ENCODE measurements around the gene BACE1-AS.

DNA sequence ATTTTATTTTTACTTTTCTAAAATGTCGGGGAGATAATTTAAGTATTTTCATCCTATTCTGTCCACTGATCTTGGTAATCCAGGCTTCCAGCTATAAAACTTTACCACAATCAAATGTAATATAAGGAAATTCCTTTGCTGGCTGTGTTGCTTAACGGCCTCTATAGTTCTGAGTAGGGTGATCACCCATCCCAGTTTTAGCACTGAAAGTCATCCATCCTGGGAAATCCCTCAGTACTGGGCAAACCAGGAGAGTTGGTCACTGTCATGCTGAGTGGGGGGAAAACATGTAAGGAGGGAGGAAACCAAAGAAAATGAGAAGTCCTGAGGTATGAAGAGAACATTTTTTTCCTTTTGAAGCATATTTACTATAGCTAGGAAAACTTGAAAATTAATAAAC, 12.8 kb upstream of the BACE1-AS start:
- TF ChIP-seq, protein P1, sequence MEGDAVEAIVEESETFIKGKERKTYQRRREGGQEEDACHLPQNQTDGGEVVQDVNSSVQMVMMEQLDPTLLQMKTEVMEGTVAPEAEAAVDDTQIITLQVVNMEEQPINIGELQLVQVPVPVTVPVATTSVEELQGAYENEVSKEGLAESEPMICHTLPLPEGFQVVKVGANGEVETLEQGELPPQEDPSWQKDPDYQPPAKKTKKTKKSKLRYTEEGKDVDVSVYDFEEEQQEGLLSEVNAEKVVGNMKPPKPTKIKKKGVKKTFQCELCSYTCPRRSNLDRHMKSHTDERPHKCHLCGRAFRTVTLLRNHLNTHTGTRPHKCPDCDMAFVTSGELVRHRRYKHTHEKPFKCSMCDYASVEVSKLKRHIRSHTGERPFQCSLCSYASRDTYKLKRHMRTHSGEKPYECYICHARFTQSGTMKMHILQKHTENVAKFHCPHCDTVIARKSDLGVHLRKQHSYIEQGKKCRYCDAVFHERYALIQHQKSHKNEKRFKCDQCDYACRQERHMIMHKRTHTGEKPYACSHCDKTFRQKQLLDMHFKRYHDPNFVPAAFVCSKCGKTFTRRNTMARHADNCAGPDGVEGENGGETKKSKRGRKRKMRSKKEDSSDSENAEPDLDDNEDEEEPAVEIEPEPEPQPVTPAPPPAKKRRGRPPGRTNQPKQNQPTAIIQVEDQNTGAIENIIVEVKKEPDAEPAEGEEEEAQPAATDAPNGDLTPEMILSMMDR (IDR thresholded peaks at IDR 0.05): no peak
- TF ChIP-seq EP300 (IDR thresholded peaks at IDR 0.05): no peak
